Kidney glomerular epithelial cell (primary cell): ENCODE measurements around the gene MIA2.
A peak's percentile ranks its signal among the peaks of the same experiment; 100 is the strongest.
"Not testable (repeated sequence)": the region's sequence is repeated elsewhere in the genome, so short reads cannot be mapped to it uniquely, and the experiment has no call there.

ENCODE experiments used
- DNase-seq: peaks from one replicate; lab custom pipeline; 2025; lab: John Stamatoyannopoulos, UW

MIA2 gene, protein sequence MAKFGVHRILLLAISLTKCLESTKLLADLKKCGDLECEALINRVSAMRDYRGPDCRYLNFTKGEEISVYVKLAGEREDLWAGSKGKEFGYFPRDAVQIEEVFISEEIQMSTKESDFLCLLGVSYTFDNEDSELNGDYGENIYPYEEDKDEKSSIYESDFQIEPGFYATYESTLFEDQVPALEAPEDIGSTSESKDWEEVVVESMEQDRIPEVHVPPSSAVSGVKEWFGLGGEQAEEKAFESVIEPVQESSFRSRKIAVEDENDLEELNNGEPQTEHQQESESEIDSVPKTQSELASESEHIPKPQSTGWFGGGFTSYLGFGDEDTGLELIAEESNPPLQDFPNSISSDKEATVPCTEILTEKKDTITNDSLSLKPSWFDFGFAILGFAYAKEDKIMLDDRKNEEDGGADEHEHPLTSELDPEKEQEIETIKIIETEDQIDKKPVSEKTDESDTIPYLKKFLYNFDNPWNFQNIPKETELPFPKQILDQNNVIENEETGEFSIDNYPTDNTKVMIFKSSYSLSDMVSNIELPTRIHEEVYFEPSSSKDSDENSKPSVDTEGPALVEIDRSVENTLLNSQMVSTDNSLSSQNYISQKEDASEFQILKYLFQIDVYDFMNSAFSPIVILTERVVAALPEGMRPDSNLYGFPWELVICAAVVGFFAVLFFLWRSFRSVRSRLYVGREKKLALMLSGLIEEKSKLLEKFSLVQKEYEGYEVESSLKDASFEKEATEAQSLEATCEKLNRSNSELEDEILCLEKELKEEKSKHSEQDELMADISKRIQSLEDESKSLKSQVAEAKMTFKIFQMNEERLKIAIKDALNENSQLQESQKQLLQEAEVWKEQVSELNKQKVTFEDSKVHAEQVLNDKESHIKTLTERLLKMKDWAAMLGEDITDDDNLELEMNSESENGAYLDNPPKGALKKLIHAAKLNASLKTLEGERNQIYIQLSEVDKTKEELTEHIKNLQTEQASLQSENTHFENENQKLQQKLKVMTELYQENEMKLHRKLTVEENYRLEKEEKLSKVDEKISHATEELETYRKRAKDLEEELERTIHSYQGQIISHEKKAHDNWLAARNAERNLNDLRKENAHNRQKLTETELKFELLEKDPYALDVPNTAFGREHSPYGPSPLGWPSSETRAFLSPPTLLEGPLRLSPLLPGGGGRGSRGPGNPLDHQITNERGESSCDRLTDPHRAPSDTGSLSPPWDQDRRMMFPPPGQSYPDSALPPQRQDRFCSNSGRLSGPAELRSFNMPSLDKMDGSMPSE (N-terminal part only)

DNA sequence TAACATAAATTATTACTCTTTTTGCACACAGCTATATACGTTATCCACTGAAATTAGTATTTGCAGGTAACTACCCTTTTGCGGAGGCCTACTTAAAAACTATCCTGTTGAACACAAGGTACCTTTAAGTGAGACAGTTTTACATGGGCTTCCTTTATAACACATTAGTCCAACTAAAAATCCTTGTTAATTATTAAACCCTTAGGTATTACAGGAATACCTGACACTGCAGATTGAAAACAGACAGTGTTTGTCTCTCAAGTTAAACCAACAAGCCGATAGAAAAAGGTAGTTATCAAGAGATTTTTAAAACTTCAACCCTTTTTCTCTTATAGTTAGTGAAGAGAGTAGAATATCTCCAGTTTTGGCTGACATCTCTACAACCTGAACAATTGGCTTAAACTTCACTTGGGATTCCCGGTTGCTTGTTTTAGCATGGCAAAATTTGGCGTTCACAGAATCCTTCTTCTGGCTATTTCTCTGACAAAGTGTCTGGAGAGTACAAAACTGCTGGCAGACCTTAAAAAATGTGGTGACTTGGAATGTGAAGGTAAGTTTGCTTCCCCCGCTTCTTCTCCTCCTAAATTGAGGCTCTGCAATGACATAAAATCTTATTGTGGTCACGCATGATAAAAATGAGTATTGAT, at the start of gene MIA2:
MIA2 (plus strand) TSS at position 236 of the 647 bp plus-strand sequence; CDS start at position 436, 200 bp downstream.
- peak; percentile 53 for DNase-seq

DNA sequence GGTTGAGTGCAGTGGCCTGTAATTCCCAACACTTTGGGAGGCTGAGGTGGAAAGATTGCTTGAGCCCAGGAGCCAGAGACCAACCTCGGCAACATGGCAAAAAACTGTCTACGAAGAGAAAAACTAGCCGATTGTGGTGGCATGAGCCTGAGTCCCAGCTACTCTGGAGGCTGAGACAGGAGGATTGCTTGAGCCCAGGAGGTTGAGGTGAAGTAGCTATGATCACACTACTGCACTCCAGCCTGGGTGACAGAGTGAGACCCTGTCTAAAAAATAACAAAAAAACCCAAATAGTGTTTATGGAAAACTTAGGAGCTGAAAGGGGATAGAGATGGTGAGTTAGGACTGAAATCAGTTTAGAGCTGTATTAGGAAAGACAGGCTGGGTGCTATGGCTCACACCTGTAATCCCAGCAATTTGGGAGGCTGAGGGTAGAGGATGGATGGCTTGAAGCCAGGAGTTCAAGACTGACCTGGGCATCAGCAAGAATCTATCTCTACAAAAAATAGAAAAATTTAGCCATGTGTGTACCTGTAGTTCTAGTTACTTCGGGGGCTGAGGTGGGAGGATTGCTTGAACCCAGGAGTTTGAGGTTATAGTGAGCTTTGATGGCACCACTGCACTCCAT, 49.0 kb upstream of the MIA2 start:
- no peak for DNase-seq

DNA sequence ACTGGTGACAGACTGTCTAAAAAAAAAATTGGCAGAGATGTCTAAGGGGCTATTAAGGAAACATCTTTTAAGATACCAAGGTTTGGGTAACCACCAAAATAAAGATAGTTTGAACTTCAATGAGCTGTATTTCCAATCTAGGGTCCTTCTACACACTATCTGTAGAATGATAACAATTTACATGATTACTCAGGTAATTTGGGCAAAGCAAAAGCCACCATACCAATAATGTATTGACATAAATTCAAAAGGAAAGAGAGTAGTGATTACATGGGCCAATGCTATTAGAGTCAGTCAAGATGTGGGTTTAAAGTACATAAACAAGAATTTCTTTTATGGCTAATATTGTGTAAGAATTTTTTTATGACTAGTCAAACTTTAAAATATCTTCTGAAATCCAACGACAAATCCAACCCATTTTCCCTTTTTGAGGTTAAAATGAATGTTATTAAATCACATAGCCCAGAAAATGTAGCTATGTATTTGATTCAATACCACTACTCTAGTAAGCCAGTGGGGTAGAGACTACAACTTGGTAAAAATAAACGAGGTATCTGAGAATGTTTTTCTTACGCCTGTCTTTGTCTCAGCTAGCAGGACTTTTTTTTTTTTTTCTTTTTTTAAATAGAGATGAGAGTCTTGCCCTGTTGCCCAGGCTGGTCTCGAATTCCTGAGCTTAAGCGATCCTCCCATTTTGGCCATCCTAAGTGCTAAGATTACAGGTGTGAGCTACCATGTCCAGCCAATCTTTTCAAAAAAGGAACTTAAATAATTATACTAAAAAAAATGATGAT, 48.3 kb upstream of the MIA2 start:
- DNase-seq: no peak

DNA sequence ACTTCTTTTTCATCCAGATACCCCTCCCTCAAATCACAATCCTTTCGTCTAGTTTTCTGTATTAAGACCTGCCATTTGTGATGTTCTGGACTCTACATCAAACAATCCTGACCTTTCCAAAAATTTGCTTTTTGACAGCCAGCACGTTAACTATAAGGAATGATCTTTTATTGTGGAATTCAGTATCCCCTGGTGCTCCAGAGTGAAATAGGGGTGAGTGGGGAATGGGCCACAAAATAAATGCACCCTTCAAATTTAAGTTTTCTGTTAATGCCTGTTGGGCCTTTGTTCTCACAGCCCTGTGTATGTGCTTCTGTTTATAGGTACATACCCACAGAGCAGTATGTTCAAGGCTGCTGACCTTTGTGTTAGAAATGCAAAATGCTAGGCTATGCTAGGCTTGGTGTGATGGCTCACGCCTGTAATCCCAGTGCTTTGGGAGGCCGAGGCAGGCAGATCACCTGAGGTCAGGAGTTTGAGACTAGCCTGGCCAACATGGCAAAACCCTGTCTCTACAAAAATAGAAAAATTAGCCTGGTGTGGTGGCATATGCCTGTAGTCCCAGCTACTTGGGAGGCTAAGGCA, 46.7 kb upstream of the MIA2 start:
- DNase-seq: no peak

DNA sequence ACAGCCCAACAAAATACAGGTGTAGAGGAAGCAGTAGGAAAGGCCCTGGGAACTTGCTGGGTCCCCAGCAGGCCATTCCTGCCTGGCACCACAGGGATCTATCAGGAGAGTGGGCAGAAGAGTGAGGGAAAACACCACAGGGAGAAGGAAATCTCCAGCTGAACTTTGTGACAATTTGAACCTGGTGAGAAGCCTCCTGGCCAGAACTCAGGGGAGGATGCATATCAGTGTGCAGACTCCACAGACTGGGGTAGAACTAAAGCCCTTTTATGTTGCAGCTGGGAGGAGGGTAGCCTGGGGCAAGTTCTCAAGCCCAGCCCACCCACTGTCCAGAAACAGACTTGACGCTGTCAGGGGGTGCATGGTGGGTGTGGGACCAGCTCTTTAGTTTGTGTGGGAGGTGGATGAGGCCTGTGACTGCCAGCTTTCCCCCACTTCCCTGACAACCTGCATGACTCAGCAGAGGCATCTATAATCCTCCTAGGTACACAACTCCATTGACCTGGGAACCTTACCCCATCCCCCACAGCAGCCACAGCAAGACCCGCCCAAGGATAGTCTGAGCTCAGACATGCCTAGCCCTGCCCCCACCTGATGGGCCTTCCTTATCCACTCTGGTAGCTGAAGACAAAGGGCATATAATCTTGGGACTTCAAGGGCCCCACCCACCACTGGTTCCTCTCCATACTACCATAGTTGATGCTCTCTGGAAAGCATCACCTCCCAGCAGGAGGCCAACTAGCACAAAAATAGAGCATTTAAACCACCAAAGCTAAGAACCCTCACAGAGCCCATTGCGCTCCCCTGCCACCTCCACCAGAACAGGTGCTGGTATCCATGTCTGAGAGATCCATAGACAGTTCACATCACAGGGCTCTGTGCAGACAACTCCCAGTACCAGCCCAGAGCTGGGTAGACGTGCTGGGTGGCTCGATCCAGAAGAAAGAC, 29.8 kb upstream of the MIA2 start:
- DNase-seq: no peak

DNA sequence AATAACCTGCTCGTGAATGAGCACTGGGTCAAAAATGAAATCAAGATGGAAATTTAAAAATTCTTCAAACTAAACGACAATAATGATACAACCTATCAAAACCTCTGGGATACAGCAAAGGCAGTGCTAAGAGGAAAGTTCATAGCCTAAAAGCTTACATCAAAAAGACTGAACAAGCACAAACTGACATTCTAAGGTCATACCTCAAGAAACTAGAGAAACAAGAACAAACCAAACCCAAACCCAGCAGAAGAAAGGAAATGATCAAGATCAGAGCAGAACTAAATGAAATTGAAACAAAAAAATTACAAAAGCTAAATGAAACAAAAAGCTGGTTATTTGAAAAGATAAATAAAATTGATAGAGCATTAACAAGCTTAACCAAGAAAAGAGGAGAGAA, 26.3 kb upstream of the MIA2 start:
- not testable (repeated sequence) for DNase-seq

DNA sequence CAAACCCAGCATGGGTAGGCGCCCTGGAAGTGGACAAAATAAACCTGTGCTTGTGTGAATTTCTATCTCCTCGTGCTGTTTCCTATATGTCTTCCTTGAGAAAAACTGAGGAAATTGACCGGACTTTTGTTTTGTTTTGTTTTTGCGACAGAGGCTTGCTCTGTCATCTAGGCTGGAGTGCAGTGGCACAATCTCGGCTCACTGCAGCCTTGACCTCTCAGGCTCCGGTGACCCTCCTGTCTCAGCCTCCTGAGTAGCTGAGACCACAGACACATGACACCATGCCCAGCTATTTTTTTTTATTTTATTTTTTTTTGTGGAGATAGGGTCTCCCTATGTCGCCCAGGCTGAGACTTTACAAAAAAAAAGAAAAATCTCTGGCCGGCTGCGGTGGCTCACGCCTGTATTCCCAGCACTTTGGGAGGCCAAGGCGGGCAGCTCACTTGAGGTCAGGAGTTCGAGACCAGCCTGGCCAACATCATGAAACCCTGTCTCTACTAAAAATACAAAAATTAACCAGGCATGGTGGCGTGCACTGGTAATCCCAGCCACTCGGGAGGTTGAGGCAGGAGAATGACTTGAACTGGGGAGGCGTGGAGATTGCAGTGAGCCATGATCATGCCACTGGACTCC, 22.5 kb upstream of the MIA2 start:
- DNase-seq: no peak

DNA sequence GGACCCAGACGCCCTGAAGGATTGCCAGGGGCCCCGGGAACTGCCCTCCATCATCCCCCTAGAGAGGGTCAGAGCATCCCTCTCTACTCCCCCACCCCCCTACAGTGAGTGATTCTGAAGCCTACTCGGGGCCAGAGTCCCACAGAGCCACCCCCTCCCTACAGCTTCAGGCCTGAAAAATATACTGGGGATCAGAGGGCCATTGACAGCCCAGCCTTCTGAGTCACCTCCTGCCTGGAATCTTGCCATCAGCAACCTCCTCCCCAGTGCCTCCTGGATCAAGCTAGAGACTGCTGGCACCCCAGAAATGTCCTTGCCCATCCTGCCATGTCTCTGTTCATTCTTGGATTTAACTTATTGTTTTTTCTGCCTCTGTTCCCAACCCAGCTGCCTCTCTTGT, 21.7 kb upstream of the MIA2 start:
- DNase-seq: no peak

DNA sequence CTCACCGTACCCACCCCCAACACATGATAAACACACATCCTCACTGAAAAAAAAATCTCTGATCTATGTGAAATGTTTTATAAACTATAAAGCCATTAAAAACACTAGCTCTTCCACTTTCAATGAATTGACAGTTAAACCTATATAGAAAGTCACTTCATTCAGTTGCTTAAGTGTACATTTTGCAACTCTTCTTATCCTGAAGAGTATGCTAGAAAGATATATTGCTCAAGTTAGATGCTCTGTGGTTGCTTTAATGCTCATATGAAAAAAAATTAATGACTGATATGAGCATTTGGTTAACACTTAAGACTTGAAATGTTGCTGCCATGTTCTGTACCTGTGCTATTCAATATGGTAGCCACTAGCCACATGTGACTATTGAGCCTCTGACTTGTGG, 21.0 kb upstream of the MIA2 start:
- no peak for DNase-seq

DNA sequence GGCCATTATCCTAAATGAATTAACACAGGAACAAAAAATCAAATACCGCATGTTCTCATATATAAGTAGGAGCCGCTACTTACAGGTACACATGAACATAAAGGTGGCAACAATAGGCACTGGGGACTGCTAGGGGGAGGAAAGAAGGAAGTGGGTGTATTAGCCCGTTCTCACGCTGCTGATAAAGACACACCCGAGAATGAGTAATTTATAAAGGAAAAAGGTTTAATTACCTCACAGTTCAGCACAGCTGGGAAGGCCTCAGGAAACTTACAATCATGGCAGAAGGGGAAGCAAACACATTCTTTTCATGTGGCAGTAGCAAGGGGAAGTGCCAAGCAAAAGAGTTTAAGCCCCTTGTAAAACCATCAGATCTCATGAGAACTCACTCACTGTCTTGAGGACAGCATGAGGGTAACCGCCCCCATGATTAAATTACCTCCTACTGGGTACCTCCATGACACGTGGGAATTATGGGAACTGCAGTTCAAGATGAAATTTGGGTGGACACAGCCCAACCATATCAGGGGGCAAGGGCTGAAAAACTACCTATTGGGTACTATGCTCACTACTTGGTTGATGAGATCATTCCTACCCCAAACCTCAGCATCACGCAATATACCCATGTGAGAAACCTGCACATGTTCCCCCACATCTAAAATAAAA, 16.4 kb upstream of the MIA2 start:
- DNase-seq: no peak

DNA sequence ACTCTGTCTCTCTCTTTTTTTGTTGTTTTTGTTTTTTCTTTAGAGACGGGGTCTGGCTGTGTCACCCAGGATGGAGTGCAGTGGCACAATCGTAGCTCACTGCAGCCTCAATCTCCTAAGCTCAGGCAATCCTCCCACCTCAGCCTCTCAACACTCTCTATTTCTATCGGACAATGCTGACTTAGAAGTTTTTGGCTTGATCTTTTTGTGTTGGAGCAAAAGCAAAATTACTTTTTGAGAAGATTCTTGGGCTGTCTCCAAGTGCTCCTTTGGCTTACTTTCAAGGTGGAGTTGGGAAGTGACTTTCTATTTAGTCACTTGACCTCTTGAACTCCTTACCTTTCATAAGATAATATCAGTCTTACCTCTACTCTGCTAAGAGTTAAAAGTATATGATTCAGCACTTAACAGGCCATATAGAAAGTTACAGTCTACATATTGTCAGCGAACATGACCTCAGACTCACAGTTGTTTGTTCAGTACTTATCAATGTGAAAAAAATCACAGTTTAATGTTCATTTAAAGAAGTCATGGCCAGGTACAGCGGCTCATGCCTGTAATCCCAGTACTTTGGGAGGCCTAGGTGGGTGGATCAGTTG, 15.4 kb upstream of the MIA2 start:
- DNase-seq: peak; percentile 27

DNA sequence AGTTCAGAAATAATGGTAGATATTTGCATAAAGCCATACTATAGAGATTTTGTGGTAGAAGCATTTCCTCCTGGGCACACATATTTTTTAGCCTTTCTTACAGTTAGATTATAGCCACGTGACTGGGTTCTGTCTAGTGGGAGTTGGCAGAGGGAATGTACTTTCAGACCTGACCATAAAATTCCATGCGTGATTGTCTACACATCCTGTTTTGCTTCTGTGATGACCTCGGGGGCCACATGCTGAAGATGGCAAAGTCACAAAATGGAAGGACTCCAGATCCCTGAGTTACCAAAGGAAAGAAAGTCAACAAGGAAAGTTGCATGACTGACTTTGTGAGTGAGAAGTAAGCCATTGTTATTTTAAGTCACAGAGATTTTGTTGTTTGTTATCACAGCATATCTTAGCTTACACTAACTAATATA, 14.6 kb upstream of the MIA2 start:
- no peak for DNase-seq

DNA sequence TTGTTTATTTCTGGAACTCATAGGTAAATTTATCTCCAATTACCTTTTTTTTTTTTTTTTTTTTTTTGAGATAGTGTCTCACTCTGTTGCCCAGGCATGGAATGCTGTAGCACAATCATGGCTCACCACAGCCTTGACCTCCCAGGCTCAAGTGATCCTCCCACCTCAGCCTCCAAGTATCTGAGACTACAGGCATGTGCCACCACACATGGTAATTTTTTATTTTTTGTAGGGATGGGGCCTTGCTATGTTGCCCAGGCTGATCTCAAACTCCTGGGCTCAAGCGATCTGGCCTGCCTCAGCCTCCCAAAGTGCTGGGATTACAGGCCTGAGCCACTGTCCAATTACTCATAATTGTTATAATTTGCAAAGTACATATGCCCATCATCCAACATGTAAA, 13.2 kb upstream of the MIA2 start:
- not testable (repeated sequence) for DNase-seq

DNA sequence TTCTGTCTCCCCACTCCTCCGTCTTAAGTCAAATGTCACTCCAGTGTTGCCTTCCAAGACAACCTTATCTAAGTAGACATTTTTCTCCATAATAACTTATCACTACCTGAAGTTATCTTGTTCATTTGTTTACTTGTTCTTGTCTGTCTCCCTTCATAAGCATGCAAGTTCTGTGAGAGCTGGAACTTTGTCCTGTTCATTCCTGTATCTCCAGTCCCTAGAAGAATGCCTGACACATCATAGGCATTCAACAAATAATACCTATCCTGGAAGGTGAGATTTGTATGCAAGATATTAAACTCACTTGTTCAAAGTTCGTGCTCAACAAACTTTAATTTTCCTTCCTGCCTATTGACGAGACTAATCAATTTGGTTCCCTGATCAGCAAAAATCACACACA, 5.7 kb upstream of the MIA2 start:
- DNase-seq: no peak

DNA sequence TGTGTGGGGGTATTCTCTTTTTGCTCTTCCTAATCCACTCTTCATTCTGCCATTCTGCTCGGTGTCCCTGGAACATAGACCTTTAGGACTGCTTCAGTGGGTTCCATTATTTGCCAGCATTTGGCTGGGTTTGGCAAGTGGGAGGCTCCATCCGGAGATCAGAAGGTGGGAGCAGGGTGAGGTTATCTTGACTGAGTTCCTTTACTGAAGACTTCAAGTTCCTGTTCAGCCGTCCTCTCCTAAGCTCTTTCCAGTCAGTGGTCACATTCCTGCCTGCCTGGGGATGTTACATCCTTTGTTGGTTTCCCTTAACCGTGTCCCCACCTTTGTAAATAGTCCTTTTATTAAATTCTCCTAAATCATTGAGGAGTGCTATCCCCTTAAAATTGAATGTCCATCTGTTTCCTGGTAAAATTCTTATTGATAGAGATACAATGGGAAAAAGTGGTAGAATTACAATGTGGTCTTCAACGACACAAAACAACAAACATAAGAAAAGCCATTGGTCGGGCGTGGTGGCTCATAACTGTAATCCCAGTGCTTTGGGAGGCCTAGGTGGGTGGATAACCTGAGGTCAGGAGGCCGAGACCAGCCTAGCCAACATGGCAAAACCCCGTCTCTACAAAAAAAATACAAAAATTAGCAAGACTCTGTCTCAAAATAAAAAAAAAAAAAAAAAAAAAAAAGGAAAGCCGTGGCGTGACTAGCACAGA, 5.0 kb upstream of the MIA2 start:
- no peak for DNase-seq

DNA sequence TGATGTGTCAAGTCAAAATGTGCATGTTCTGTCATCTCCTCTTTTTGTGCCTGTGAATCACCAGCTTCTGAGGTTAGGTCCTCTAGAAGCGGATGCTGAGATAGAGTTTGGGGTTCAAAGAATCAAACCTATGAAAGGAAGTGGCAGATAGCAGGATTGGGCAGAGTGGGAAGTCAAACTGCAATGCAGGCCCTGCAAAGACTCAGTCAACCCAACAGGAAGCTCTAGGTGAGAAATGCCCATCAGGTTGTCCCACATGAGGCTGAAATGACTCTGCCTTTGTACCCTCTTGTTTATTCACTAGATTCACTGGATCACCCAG, 4.5 kb upstream of the MIA2 start:
- no peak for DNase-seq

DNA sequence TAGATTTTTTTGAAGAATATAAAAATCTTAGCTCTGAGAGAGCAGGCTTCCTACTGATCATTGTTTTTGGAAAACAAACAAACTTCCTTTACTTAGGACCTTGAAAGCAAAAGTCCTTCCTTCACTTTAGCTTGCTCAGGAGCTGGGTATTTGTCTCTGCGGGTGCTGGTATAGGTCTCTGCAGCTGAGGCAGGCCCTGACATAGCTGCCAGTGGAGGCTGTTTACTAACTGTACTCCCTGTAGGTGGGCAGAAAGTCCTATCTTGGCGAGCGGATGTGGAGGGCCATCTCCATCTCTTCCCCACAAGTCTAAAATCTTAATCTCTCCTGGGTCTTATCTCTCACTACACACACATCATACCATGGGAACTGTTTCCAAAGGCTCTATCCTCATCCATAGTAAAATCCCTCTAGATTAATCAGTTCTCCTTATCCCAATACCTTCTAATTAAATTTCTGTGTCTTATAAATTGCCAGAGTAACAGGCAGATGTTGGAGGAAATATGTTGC, 4.1 kb upstream of the MIA2 start:
- no peak for DNase-seq
